GM12878 (cell line): ENCODE measurements around the gene DNMT3A. TPM values are rescaled to one million over a fixed set of nuclear protein-coding genes. Genes with fewer than 3 reads are reported as not detected.

Experiments used
- BCL11A ChIP-seq: IDR thresholded peaks from 2 replicates; pipeline ENCODE4 v1.6.1; 2011; ENCODE audit warnings: low read depth, low read length
- BHLHE40 ChIP-seq, 2 experiments: fragments of 450-650 bp in 1 of 2; IDR thresholded peaks; 2 replicates each; pipeline ENCODE4 v1.6.1; 2011 to 2017; ENCODE audit warnings: low read depth in 2 of 2, borderline replicate concordance in 1 of 2, improper control_type of control experiment in 1 of 2, low read length in 1 of 2, mild to moderate bottlenecking in 1 of 2
- BMI1 ChIP-seq: fragments of 450-650 bp; IDR thresholded peaks from 2 replicates; pipeline ENCODE4 v1.6.1; 2016; ENCODE audit warnings: mild to moderate bottlenecking, moderate library complexity, borderline replicate concordance
- CBX5 ChIP-seq: sonication (generic); IDR thresholded peaks from 2 replicates; pipeline ENCODE4 v1.6.1; 2016; ENCODE audit warnings: low read depth, moderate library complexity, mild to moderate bottlenecking, inconsistent platforms
- EP300 ChIP-seq, 2 experiments: fragments of 150-350 bp in 1 of 2; IDR thresholded peaks; 2 replicates each; pipeline ENCODE4 v1.6.1; 2011 to 2012; ENCODE audit warnings: low read depth in 2 of 2, low read length in 2 of 2, borderline replicate concordance in 1 of 2, improper control_type of control experiment in 1 of 2, inconsistent platforms in 1 of 2; ENCODE audit not compliant: control insufficient read depth in 1 of 2
- FOXM1 ChIP-seq: IDR thresholded peaks from 2 replicates; pipeline ENCODE4 v1.6.1; 2012; ENCODE audit warnings: low read depth, mild to moderate bottlenecking, inconsistent platforms, low read length, moderate library complexity
- JUNB ChIP-seq: IDR thresholded peaks from 2 replicates; pipeline ENCODE4 v1.6.1; 2016; ENCODE audit warnings: antibody characterized with exemption, mild to moderate bottlenecking
- MEF2A ChIP-seq: IDR thresholded peaks from 2 replicates; pipeline ENCODE4 v1.6.1; 2011; ENCODE audit warnings: low read depth, mild to moderate bottlenecking, low read length, moderate library complexity; ENCODE audit not compliant: insufficient read depth
- MYB ChIP-seq: fragments of 150-350 bp; IDR thresholded peaks from 2 replicates; pipeline ENCODE4 v1.6.1; 2014; ENCODE audit warnings: mild to moderate bottlenecking, low read depth, low read length, borderline replicate concordance
- NBN ChIP-seq: fragments of 450-650 bp; IDR thresholded peaks from 2 replicates; pipeline ENCODE4 v1.6.1; 2016
- NR2C1 ChIP-seq: fragments of 450-650 bp; IDR thresholded peaks from 2 replicates; pipeline ENCODE4 v1.6.1; 2017; ENCODE audit warnings: antibody characterized with exemption, mild to moderate bottlenecking, moderate library complexity
- NR2F1 ChIP-seq: fragments of 450-650 bp; conservative IDR thresholded peaks from 2 replicates; pipeline ENCODE4 v1.6.1; 2017; ENCODE audit warnings: mild to moderate bottlenecking
- RB1 ChIP-seq: fragments of 450-650 bp; formaldehyde crosslinking; IDR thresholded peaks from 2 replicates; pipeline ENCODE4 v1.6.1; 2017; ENCODE audit warnings: mild to moderate bottlenecking, borderline replicate concordance
- RELB ChIP-seq: fragments of 450-650 bp; IDR thresholded peaks from 2 replicates; pipeline ENCODE4 v1.6.1; 2017; ENCODE audit warnings: low read depth, mild to moderate bottlenecking, moderate library complexity
- SREBF1 ChIP-seq: IDR thresholded peaks from 2 replicates; pipeline ENCODE4 v1.6.1; 2012; ENCODE audit warnings: mild to moderate bottlenecking, low read length
- SRF ChIP-seq, 2 experiments: IDR thresholded peaks; 2 replicates each; pipeline ENCODE4 v1.6.1; 2011; ENCODE audit warnings: low read depth in 2 of 2, low read length in 2 of 2, mild to moderate bottlenecking in 1 of 2, moderate library complexity in 1 of 2
- STAT3 ChIP-seq: IDR thresholded peaks from 2 replicates; pipeline ENCODE4 v1.6.1; 2011; ENCODE audit warnings: low read depth, low read length, improper control_type of control experiment
- ZNF384 ChIP-seq: IDR thresholded peaks from 2 replicates; pipeline ENCODE4 v1.6.1; 2012; ENCODE audit warnings: low read depth, mild to moderate bottlenecking, low read length, improper control_type of control experiment, borderline replicate concordance
- polyA plus RNA-seq, 11 experiments: library from polyadenylated mRNA; depleted of rRNA in 4 of 11; unstranded in 6 of 11; stranded (reverse) in 5 of 11; fragments of >200 nt; fragmentation: Nextera tagmentation in 4 of 11; fragmentation: Illumina TruSeq in 1 of 11; extraction: Ambion mirVana in 4 of 11; extraction: Trizol in 1 of 11; gene quantifications; 1 replicate in 1 of 11; 2 replicates in 10 of 11; pipeline versions ENCODE4 v1.2.1 to v1.2.3, GENCODE V29; 2011 to 2016; ENCODE audit warnings: inconsistent platforms in 2 of 11, missing spikeins in 2 of 11, low read depth in 1 of 11
- total RNA-seq, 4 experiments: library from RNA; depleted of rRNA in 3 of 4; stranded (reverse); fragments of >200 nt in 3 of 4; fragmentation: Illumina TruSeq in 1 of 4; extraction: Trizol in 1 of 4; gene quantifications; 2 replicates each; pipeline versions ENCODE4 v1.2.1 to v1.2.3, GENCODE V29; 2013 to 2021
- TF ChIP-seq, protein P1 (sequence below): IDR thresholded peaks from 2 replicates; pipeline ENCODE4 v1.6.1; 2011; ENCODE audit warnings: borderline replicate concordance, low read depth, mild to moderate bottlenecking, moderate library complexity, low read length; ENCODE audit not compliant: insufficient read depth, poor library complexity, severe bottlenecking
- TF ChIP-seq, protein P2 (sequence below): fragments of 450-650 bp; IDR thresholded peaks from 2 replicates; pipeline ENCODE4 v1.6.1; 2017; ENCODE audit warnings: mild to moderate bottlenecking, moderate library complexity
- TF ChIP-seq, protein P3 (sequence below): fragments of 450-650 bp; IDR thresholded peaks from 2 replicates; pipeline ENCODE4 v1.6.1; 2018; ENCODE audit warnings: borderline replicate concordance, mild to moderate bottlenecking; ENCODE audit not compliant: partially characterized antibody

DNMT3A gene
- total and polyA plus RNA-seq, 10 of the 15 experiments (the other 5 are each of a cell fraction or from before 2014, with no cell fraction given): 7.4 to 51.6 (median 17.4) TPM

GRCh38 chr2:25279091-25279651 is 62.6 kb downstream of the DNMT3A start (continued):
- TF ChIP-seq, protein P1, sequence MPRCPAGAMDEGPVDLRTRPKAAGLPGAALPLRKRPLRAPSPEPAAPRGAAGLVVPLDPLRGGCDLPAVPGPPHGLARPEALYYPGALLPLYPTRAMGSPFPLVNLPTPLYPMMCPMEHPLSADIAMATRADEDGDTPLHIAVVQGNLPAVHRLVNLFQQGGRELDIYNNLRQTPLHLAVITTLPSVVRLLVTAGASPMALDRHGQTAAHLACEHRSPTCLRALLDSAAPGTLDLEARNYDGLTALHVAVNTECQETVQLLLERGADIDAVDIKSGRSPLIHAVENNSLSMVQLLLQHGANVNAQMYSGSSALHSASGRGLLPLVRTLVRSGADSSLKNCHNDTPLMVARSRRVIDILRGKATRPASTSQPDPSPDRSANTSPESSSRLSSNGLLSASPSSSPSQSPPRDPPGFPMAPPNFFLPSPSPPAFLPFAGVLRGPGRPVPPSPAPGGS: no peak
- peak; percentile 74; the same call in 1 of the 2 replicates for TF ChIP-seq NBN
- TF ChIP-seq BCL11A: peak; percentile 91
- 0 out of 2 replicates have a peak, but pooled peaks have one; percentile 59 for TF ChIP-seq MYB
- 0 out of 4 replicates have a peak, but pooled peaks of 1 of the 2 experiments have one; percentile 65 for TF ChIP-seq SRF (IDR thresholded peaks at IDR 0.05; ENCODE audit: low read depth in 2 of 2, low read length in 2 of 2)
- TF ChIP-seq MEF2A: peak; percentile 46; the same call in 1 of the 2 replicates
- TF ChIP-seq STAT3: no peak
- TF ChIP-seq JUNB: peak; percentile 67
- no peak for TF ChIP-seq RB1
- no peak for TF ChIP-seq CBX5
- TF ChIP-seq NR2F1: no peak
- peak; percentile 81 for TF ChIP-seq FOXM1
- peak; percentile 96 for TF ChIP-seq RELB
- TF ChIP-seq EP300 (IDR thresholded peaks at IDR 0.05; ENCODE audit: borderline replicate concordance in 1 of 2, control insufficient read depth in 1 of 2, low read depth in 2 of 2, low read length in 2 of 2): peak; percentile 87 to 94
- TF ChIP-seq, protein P2, sequence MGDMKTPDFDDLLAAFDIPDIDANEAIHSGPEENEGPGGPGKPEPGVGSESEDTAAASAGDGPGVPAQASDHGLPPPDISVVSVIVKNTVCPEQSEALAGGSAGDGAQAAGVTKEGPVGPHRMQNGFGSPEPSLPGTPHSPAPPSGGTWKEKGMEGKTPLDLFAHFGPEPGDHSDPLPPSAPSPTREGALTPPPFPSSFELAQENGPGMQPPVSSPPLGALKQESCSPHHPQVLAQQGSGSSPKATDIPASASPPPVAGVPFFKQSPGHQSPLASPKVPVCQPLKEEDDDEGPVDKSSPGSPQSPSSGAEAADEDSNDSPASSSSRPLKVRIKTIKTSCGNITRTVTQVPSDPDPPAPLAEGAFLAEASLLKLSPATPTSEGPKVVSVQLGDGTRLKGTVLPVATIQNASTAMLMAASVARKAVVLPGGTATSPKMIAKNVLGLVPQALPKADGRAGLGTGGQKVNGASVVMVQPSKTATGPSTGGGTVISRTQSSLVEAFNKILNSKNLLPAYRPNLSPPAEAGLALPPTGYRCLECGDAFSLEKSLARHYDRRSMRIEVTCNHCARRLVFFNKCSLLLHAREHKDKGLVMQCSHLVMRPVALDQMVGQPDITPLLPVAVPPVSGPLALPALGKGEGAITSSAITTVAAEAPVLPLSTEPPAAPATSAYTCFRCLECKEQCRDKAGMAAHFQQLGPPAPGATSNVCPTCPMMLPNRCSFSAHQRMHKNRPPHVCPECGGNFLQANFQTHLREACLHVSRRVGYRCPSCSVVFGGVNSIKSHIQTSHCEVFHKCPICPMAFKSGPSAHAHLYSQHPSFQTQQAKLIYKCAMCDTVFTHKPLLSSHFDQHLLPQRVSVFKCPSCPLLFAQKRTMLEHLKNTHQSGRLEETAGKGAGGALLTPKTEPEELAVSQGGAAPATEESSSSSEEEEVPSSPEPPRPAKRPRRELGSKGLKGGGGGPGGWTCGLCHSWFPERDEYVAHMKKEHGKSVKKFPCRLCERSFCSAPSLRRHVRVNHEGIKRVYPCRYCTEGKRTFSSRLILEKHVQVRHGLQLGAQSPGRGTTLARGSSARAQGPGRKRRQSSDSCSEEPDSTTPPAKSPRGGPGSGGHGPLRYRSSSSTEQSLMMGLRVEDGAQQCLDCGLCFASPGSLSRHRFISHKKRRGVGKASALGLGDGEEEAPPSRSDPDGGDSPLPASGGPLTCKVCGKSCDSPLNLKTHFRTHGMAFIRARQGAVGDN: peak; percentile 99
- peak; percentile 68; the same call in 1 of the 2 replicates for TF ChIP-seq BMI1
- peak; percentile 28 for TF ChIP-seq ZNF384
- TF ChIP-seq, protein P3, sequence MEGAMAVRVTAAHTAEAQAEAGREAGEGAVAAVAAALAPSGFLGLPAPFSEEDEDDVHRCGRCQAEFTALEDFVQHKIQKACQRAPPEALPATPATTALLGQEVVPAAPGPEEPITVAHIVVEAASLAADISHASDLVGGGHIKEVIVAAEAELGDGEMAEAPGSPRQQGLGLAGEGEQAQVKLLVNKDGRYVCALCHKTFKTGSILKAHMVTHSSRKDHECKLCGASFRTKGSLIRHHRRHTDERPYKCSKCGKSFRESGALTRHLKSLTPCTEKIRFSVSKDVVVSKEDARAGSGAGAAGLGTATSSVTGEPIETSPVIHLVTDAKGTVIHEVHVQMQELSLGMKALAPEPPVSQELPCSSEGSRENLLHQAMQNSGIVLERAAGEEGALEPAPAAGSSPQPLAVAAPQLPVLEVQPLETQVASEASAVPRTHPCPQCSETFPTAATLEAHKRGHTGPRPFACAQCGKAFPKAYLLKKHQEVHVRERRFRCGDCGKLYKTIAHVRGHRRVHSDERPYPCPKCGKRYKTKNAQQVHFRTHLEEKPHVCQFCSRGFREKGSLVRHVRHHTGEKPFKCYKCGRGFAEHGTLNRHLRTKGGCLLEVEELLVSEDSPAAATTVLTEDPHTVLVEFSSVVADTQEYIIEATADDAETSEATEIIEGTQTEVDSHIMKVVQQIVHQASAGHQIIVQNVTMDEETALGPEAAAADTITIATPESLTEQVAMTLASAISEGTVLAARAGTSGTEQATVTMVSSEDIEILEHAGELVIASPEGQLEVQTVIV: no peak
- no peak for TF ChIP-seq SREBF1
- peak; percentile 97 for TF ChIP-seq BHLHE40 (IDR thresholded peaks at IDR 0.05; ENCODE audit: borderline replicate concordance in 1 of 2, low read depth in 2 of 2, low read length in 1 of 2)
- TF ChIP-seq NR2C1: no peak
